GM23338 (cell line): ENCODE results near the gene VIPR1. TPM values are rescaled to one million over a fixed set of nuclear protein-coding genes. Genes with fewer than 3 reads are reported as not detected.

Source experiments
- ATAC-seq: fragments of 200-7000 bp; cut with Tn5 transposase; 3 replicates; pipeline ENCODE4 v1.9.1; 2020
- DNase-seq: peaks from one replicate; pipeline ENCODE4 v3.0.0-alpha.2; 2015; ENCODE audit warnings: low spot score
- H2AFZ ChIP-seq: fragments of 200-600 bp; sonication (generic); 2 replicates; pipeline ENCODE4 v1.8.0; 2016; ENCODE audit warnings: antibody characterized with exemption, mild to moderate bottlenecking, moderate library complexity
- H3F3A ChIP-seq: fragments of 200-600 bp; sonication (generic); replicated peaks from 2 replicates; pipeline ENCODE4 v1.8.0; 2017; ENCODE audit warnings: antibody characterized with exemption, mixed run types, low read depth
- H3K27ac ChIP-seq: fragments of 200-600 bp; sonication (generic); 2 replicates; pipeline ENCODE4 v1.6.1; 2016; ENCODE audit warnings: low read depth
- H3K27me3 ChIP-seq: fragments of 200-600 bp; sonication (generic); 2 replicates; pipeline ENCODE4 v1.8.0; 2016; ENCODE audit warnings: mild to moderate bottlenecking, mixed run types, moderate library complexity; ENCODE audit not compliant: insufficient read depth
- H3K36me3 ChIP-seq: fragments of 200-600 bp; sonication (generic); 2 replicates; pipeline ENCODE4 v1.8.0; 2016; ENCODE audit warnings: mild to moderate bottlenecking; ENCODE audit not compliant: insufficient read depth
- H3K4me1 ChIP-seq: fragments of 200-600 bp; sonication (generic); 2 replicates; pipeline ENCODE4 v1.8.0; 2016; ENCODE audit warnings: mild to moderate bottlenecking, moderate library complexity; ENCODE audit not compliant: insufficient read depth
- H3K4me2 ChIP-seq: fragments of 200-600 bp; sonication (generic); 2 replicates; pipeline ENCODE4 v1.7.1; 2017; ENCODE audit warnings: mixed run types
- H3K4me3 ChIP-seq: fragments of 200-600 bp; sonication (generic); 2 replicates; pipeline ENCODE4 v1.6.1; 2016; ENCODE audit warnings: mixed run types
- H3K79me2 ChIP-seq: fragments of 200-600 bp; sonication (generic); replicated peaks from 2 replicates; pipeline ENCODE4 v1.8.0; 2017; ENCODE audit warnings: mild to moderate bottlenecking; ENCODE audit not compliant: insufficient read depth
- H3K9me2 ChIP-seq: fragments of 200-600 bp; sonication (generic); 2 replicates; pipeline ENCODE4 v1.8.0; 2017; ENCODE audit not compliant: insufficient read depth
- H4K20me1 ChIP-seq: fragments of 200-600 bp; sonication (generic); replicated peaks from 2 replicates; pipeline ENCODE4 v1.8.0; 2017; ENCODE audit warnings: mild to moderate bottlenecking; ENCODE audit not compliant: insufficient read depth
- H3K27ac Mint-ChIP-seq: 2 replicates; pipeline ENCODE4 v1.8.0; 2020; ENCODE audit warnings: inconsistent platforms, mild to moderate bottlenecking, moderate library complexity, mixed read lengths
- H3K27me3 Mint-ChIP-seq: 3 replicates; pipeline ENCODE4 v1.8.0; 2022; ENCODE audit warnings: low read depth, mild to moderate bottlenecking, moderate library complexity, mixed read lengths, inconsistent platforms; ENCODE audit not compliant: insufficient read depth, poor library complexity
- H3K36me3 Mint-ChIP-seq: 3 replicates; pipeline ENCODE4 v1.8.0; 2021; ENCODE audit warnings: low read depth, mild to moderate bottlenecking, inconsistent platforms, moderate library complexity, mixed read lengths
- H3K4me1 Mint-ChIP-seq: 3 replicates; pipeline ENCODE4 v1.8.0; 2020; ENCODE audit warnings: mild to moderate bottlenecking, inconsistent platforms, mixed read lengths
- H3K4me3 Mint-ChIP-seq: 3 replicates; pipeline ENCODE4 v1.8.0; 2021; ENCODE audit warnings: moderate library complexity, mild to moderate bottlenecking, inconsistent platforms, mixed read lengths
- H3K9me3 Mint-ChIP-seq: 3 replicates; pipeline ENCODE4 v1.8.0; 2020; ENCODE audit warnings: moderate library complexity, mild to moderate bottlenecking, inconsistent platforms, mixed read lengths
- EZH2phosphoT487 ChIP-seq: fragments of 200-600 bp; sonication (generic); IDR thresholded peaks from one replicate; pipeline ENCODE4 v1.8.1; 2018; ENCODE audit warnings: antibody characterized with exemption; ENCODE audit not compliant: unreplicated experiment
- NANOG ChIP-seq: IDR thresholded peaks from 2 replicates; pipeline ENCODE4 v1.6.1; 2016; ENCODE audit warnings: antibody characterized with exemption, borderline replicate concordance
- POLR2AphosphoS5 ChIP-seq: IDR thresholded peaks from 2 replicates; pipeline ENCODE4 v1.6.1; 2016; ENCODE audit warnings: antibody characterized with exemption, low read depth
- ZNF114 ChIP-seq: fragments of 250-450 bp; sonication (Bioruptor Pico); IDR thresholded peaks from 2 replicates; pipeline ENCODE4 v1.5.0; 2020; ENCODE audit warnings: mild to moderate bottlenecking, moderate library complexity
- ZNF331 ChIP-seq: fragments of 250-450 bp; sonication (Bioruptor Pico); IDR thresholded peaks from 2 replicates; pipeline ENCODE4 v1.5.0; 2020; ENCODE audit warnings: low read depth, mild to moderate bottlenecking, moderate library complexity
- polyA plus RNA-seq: library from polyadenylated mRNA; unstranded; fragments of >200 nt; fragmentation: Nextera tagmentation; extraction: Ambion mirVana; gene quantifications from 2 replicates; pipeline ENCODE4 v1.2.1, GENCODE V29; 2016
- total RNA-seq: library from RNA; depleted of rRNA; stranded (reverse); fragments of >200 nt; shearing (Covaris generic); gene quantifications from 2 replicates; pipeline ENCODE4 v1.2.3, GENCODE V29; 2014
- TF ChIP-seq, protein P1 (sequence below), 2 experiments: fragments of 200-600 bp in 1 of 2; sonication (generic) in 1 of 2; conservative IDR thresholded peaks; 2 replicates each; pipeline versions ENCODE4 v1.5.1 to v1.6.1; 2016 to 2017; ENCODE audit warnings: antibody characterized with exemption in 2 of 2, low read depth in 2 of 2, mild to moderate bottlenecking in 2 of 2, moderate library complexity in 1 of 2
- TF ChIP-seq, protein P2 (sequence below): IDR thresholded peaks from 2 replicates; pipeline ENCODE4 v1.6.1; 2016; ENCODE audit warnings: antibody characterized with exemption
- TF ChIP-seq, protein P3 (sequence below): IDR thresholded peaks from one replicate; pipeline ENCODE4 v1.6.1; 2018; ENCODE audit warnings: antibody characterized with exemption; ENCODE audit not compliant: unreplicated experiment
- TF ChIP-seq, protein P4 (sequence below): fragments of 250-450 bp; sonication (Bioruptor Pico); IDR thresholded peaks from 2 replicates; pipeline ENCODE4 v1.5.0; 2020; ENCODE audit warnings: mild to moderate bottlenecking, moderate library complexity

Gene VIPR1
- total and polyA plus RNA-seq, 2 experiments from 2014 or later = 6.3 to 19.3 TPM

DNA sequence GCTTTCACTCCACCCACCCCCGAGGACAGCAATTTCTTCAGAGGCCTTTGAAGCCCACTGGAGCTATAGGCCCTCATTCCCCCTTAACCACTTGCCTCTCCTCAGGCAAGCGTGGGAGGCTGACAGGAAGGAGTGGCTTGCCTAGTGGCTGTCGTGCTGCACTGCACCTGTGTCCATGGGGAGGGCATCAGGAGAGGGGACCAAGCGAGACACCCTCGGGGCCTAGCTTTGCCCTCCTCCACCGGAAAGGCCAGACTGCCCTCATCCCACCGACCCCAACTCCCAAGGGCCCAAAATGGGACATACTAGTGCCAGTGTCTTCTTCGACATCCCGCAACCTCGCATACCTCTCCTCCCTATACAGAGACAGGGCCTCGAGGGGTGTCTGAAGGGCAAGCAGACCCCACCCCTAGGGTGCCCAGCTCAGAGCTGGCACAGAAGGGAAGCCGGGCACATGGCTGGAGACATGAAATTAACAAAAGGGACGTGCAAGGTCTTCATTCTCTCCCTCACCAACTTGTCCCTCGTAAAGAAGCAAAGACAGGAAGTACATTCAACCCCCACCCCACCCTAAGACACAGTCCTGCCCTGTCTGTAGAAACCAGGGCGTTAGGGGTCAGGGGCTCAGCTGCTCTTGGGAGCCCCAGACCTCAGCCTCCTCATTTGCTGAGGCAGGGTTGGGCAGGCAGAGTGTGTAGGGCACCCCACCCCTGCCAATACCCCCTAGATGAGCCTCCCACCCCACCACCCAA is 24.3 kb downstream of the VIPR1 start:
- no peaks in the 10 kb centered on the region for H3F3A ChIP-seq
- H3K27ac Mint-ChIP-seq = no peak overlapping the region
- DNase-seq (peak; percentile 50), ATAC-seq (peak; percentile 86)
- peaks cover 5% of the 10 kb centered on the region; the same call in 1 of the 2 replicates for H3K9me2 ChIP-seq
- H3K27me3 ChIP-seq = no peaks in the 10 kb centered on the region
- no peak overlapping the region for H3K4me3 Mint-ChIP-seq
- no peaks in the 10 kb centered on the region for H3K4me1 Mint-ChIP-seq
- no peaks in the 10 kb centered on the region for H4K20me1 ChIP-seq
- no peaks in the 10 kb centered on the region for H3K9me3 Mint-ChIP-seq
- H3K4me3 ChIP-seq = no peak overlapping the region
- H3K27me3 Mint-ChIP-seq = peaks cover 9% of the 10 kb centered on the region
- H3K4me1 ChIP-seq = no peaks in the 10 kb centered on the region
- TF ChIP-seq POLR2AphosphoS5 (no peak), ZNF114 (no peak), NANOG (no peak), ZNF331 (CRISPR knock-in tag) (no peak), EZH2phosphoT487 (no peak)
- TF ChIP-seq, protein P1, sequence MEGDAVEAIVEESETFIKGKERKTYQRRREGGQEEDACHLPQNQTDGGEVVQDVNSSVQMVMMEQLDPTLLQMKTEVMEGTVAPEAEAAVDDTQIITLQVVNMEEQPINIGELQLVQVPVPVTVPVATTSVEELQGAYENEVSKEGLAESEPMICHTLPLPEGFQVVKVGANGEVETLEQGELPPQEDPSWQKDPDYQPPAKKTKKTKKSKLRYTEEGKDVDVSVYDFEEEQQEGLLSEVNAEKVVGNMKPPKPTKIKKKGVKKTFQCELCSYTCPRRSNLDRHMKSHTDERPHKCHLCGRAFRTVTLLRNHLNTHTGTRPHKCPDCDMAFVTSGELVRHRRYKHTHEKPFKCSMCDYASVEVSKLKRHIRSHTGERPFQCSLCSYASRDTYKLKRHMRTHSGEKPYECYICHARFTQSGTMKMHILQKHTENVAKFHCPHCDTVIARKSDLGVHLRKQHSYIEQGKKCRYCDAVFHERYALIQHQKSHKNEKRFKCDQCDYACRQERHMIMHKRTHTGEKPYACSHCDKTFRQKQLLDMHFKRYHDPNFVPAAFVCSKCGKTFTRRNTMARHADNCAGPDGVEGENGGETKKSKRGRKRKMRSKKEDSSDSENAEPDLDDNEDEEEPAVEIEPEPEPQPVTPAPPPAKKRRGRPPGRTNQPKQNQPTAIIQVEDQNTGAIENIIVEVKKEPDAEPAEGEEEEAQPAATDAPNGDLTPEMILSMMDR (conservative IDR thresholded peaks at IDR 0.05; ENCODE audit: low read depth in 2 of 2) = no peak
- TF ChIP-seq, protein P2, sequence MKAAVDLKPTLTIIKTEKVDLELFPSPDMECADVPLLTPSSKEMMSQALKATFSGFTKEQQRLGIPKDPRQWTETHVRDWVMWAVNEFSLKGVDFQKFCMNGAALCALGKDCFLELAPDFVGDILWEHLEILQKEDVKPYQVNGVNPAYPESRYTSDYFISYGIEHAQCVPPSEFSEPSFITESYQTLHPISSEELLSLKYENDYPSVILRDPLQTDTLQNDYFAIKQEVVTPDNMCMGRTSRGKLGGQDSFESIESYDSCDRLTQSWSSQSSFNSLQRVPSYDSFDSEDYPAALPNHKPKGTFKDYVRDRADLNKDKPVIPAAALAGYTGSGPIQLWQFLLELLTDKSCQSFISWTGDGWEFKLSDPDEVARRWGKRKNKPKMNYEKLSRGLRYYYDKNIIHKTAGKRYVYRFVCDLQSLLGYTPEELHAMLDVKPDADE = no peak
- TF ChIP-seq, protein P3, sequence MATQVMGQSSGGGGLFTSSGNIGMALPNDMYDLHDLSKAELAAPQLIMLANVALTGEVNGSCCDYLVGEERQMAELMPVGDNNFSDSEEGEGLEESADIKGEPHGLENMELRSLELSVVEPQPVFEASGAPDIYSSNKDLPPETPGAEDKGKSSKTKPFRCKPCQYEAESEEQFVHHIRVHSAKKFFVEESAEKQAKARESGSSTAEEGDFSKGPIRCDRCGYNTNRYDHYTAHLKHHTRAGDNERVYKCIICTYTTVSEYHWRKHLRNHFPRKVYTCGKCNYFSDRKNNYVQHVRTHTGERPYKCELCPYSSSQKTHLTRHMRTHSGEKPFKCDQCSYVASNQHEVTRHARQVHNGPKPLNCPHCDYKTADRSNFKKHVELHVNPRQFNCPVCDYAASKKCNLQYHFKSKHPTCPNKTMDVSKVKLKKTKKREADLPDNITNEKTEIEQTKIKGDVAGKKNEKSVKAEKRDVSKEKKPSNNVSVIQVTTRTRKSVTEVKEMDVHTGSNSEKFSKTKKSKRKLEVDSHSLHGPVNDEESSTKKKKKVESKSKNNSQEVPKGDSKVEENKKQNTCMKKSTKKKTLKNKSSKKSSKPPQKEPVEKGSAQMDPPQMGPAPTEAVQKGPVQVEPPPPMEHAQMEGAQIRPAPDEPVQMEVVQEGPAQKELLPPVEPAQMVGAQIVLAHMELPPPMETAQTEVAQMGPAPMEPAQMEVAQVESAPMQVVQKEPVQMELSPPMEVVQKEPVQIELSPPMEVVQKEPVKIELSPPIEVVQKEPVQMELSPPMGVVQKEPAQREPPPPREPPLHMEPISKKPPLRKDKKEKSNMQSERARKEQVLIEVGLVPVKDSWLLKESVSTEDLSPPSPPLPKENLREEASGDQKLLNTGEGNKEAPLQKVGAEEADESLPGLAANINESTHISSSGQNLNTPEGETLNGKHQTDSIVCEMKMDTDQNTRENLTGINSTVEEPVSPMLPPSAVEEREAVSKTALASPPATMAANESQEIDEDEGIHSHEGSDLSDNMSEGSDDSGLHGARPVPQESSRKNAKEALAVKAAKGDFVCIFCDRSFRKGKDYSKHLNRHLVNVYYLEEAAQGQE = no peak
- TF ChIP-seq, protein P4, sequence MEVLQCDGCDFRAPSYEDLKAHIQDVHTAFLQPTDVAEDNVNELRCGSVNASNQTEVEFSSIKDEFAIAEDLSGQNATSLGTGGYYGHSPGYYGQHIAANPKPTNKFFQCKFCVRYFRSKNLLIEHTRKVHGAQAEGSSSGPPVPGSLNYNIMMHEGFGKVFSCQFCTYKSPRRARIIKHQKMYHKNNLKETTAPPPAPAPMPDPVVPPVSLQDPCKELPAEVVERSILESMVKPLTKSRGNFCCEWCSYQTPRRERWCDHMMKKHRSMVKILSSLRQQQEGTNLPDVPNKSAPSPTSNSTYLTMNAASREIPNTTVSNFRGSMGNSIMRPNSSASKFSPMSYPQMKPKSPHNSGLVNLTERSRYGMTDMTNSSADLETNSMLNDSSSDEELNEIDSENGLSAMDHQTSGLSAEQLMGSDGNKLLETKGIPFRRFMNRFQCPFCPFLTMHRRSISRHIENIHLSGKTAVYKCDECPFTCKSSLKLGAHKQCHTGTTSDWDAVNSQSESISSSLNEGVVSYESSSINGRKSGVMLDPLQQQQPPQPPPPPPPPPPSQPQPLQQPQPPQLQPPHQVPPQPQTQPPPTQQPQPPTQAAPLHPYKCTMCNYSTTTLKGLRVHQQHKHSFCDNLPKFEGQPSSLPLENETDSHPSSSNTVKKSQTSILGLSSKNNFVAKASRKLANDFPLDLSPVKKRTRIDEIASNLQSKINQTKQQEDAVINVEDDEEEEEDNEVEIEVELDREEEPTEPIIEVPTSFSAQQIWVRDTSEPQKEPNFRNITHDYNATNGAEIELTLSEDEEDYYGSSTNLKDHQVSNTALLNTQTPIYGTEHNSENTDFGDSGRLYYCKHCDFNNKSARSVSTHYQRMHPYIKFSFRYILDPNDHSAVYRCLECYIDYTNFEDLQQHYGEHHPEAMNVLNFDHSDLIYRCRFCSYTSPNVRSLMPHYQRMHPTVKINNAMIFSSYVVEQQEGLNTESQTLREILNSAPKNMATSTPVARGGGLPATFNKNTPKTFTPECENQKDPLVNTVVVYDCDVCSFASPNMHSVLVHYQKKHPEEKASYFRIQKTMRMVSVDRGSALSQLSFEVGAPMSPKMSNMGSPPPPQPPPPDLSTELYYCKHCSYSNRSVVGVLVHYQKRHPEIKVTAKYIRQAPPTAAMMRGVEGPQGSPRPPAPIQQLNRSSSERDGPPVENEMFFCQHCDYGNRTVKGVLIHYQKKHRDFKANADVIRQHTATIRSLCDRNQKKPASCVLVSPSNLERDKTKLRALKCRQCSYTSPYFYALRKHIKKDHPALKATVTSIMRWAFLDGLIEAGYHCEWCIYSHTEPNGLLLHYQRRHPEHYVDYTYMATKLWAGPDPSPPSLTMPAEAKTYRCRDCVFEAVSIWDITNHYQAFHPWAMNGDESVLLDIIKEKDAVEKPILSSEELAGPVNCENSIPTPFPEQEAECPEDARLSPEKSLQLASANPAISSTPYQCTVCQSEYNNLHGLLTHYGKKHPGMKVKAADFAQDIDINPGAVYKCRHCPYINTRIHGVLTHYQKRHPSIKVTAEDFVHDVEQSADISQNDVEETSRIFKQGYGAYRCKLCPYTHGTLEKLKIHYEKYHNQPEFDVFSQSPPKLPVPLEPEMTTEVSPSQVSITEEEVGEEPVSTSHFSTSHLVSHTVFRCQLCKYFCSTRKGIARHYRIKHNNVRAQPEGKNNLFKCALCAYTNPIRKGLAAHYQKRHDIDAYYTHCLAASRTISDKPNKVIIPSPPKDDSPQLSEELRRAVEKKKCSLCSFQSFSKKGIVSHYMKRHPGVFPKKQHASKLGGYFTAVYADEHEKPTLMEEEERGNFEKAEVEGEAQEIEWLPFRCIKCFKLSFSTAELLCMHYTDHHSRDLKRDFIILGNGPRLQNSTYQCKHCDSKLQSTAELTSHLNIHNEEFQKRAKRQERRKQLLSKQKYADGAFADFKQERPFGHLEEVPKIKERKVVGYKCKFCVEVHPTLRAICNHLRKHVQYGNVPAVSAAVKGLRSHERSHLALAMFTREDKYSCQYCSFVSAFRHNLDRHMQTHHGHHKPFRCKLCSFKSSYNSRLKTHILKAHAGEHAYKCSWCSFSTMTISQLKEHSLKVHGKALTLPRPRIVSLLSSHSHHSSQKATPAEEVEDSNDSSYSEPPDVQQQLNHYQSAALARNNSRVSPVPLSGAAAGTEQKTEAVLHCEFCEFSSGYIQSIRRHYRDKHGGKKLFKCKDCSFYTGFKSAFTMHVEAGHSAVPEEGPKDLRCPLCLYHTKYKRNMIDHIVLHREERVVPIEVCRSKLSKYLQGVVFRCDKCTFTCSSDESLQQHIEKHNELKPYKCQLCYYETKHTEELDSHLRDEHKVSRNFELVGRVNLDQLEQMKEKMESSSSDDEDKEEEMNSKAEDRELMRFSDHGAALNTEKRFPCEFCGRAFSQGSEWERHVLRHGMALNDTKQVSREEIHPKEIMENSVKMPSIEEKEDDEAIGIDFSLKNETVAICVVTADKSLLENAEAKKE = no peak
- H3K27ac ChIP-seq = no peak overlapping the region
- no peaks in the 10 kb centered on the region for H3K79me2 ChIP-seq
- H3K4me2 ChIP-seq = no peak overlapping the region
- no peaks in the 10 kb centered on the region; the same call in 2 of the 3 replicates for H3K36me3 Mint-ChIP-seq
- no peaks in the 10 kb centered on the region for H3K36me3 ChIP-seq
- no peak overlapping the region for H2AFZ ChIP-seq
